Measurements from ENCODE around the gene H1-8.

Gene H1-8

GRCh38 chr3:129530821-129531220, 12.2 kb upstream of the H1-8 start:
- H3K27ac ChIP-seq (ENCODE audit: low read depth, low read length) = no peak overlapping the region
- H4K12ac ChIP-seq (ENCODE audit: low read depth, low read length) = no peak overlapping the region
- no peaks in the 10 kb centered on the region for H3K36me3 ChIP-seq (ENCODE audit: control insufficient read depth in 1 of 2, insufficient read depth in 2 of 2, low read length in 2 of 2)
- WGBS (ENCODE audit: extremely low coverage, insufficient coverage, insufficient read length) = no CpG with 5 or more reads among the region's 13 CpGs
- no peaks in the 10 kb centered on the region for H3K27me3 ChIP-seq (ENCODE audit: insufficient read depth, low read length)
- no peak overlapping the region for H3K4me3 ChIP-seq (ENCODE audit: low read depth, low read length)
- H3K4me1 ChIP-seq (ENCODE audit: control insufficient read depth in 1 of 2, insufficient read depth in 2 of 2, low read length in 2 of 2) = peaks cover 20 to 25% of the 10 kb centered on the region in 2 experiments
- no peaks in the 10 kb centered on the region for H3K79me2 ChIP-seq (ENCODE audit: control insufficient read depth, insufficient read depth, low read length, poor library complexity)
- no peak overlapping the region for H2BK5ac ChIP-seq (ENCODE audit: low read depth, low read length, poor library complexity)
- peak overlapping the region; percentile 13 for H3K14ac ChIP-seq (ENCODE audit: low read length)
- no peak overlapping the region for H3K23ac ChIP-seq (ENCODE audit: low read length)
- H2BK120ac ChIP-seq (ENCODE audit: insufficient read depth, low read length, poor library complexity) = no peak overlapping the region
- peaks cover 3% of the 10 kb centered on the region for H3K9me3 ChIP-seq (ENCODE audit: insufficient read depth, low read depth, low read length)
- no peak overlapping the region for H3K4me2 ChIP-seq (ENCODE audit: low read length)
- no peak overlapping the region for H3K4ac ChIP-seq (ENCODE audit: low read depth, low read length)
- H3K79me1 ChIP-seq (ENCODE audit: low read length) = peaks cover 15% of the 10 kb centered on the region
- peak overlapping the region; percentile 21 for H4K91ac ChIP-seq (ENCODE audit: low read depth, low read length)
- H4K8ac ChIP-seq (ENCODE audit: low read depth, low read length) = no peak overlapping the region
- H3K9ac ChIP-seq (ENCODE audit: low read length) = peak overlapping the region; percentile 38
- peak overlapping the region; percentile 44 for H2BK12ac ChIP-seq (ENCODE audit: low read length)
- peak overlapping the region; percentile 31 for H2AK5ac ChIP-seq (ENCODE audit: low read length)
- no peak overlapping the region for H2AFZ ChIP-seq (ENCODE audit: insufficient read depth, low read length, poor library complexity)
- H3K18ac ChIP-seq (ENCODE audit: low read length) = no peak overlapping the region
- DNase-seq = no peak

- no peak overlapping the region for H3K18ac ChIP-seq (ENCODE audit: low read length)
- H3K9ac ChIP-seq (ENCODE audit: low read length) = no peak overlapping the region
- H3K27me3 ChIP-seq (ENCODE audit: insufficient read depth, low read length) = no peaks in the 10 kb centered on the region
- no peaks in the 10 kb centered on the region for H3K36me3 ChIP-seq (ENCODE audit: control insufficient read depth in 1 of 2, insufficient read depth in 2 of 2, low read length in 2 of 2)
- H4K12ac ChIP-seq (ENCODE audit: low read depth, low read length) = no peak overlapping the region
- no peaks in the 10 kb centered on the region for H3K79me2 ChIP-seq (ENCODE audit: control insufficient read depth, insufficient read depth, low read length, poor library complexity)
- H3K4me1 ChIP-seq (ENCODE audit: control insufficient read depth in 1 of 2, insufficient read depth in 2 of 2, low read length in 2 of 2) = peaks cover 20 to 28% of the 10 kb centered on the region in 2 experiments
- H3K4me2 ChIP-seq (ENCODE audit: low read length) = no peak overlapping the region
- no peak overlapping the region for H3K4ac ChIP-seq (ENCODE audit: low read depth, low read length)
- H2BK5ac ChIP-seq (ENCODE audit: low read depth, low read length, poor library complexity) = no peak overlapping the region
- H3K9me3 ChIP-seq (ENCODE audit: insufficient read depth, low read depth, low read length) = peaks cover 3% of the 10 kb centered on the region
- DNase-seq = no peak
- H3K23ac ChIP-seq (ENCODE audit: low read length) = no peak overlapping the region
- H2AFZ ChIP-seq (ENCODE audit: insufficient read depth, low read length, poor library complexity) = no peak overlapping the region
- peaks cover 15% of the 10 kb centered on the region for H3K79me1 ChIP-seq (ENCODE audit: low read length)
- WGBS (ENCODE audit: extremely low coverage, insufficient coverage, insufficient read length) = no CpG with 5 or more reads among the region's 11 CpGs
- H3K14ac ChIP-seq (ENCODE audit: low read length) = no peak overlapping the region
- no peak overlapping the region for H3K27ac ChIP-seq (ENCODE audit: low read depth, low read length)
- H3K4me3 ChIP-seq (ENCODE audit: low read depth, low read length) = no peak overlapping the region
- H4K8ac ChIP-seq (ENCODE audit: low read depth, low read length) = no peak overlapping the region
- H4K91ac ChIP-seq (ENCODE audit: low read depth, low read length) = no peak overlapping the region
- H2AK5ac ChIP-seq (ENCODE audit: low read length) = no peak overlapping the region
- H2BK12ac ChIP-seq (ENCODE audit: low read length) = no peak overlapping the region
- H2BK120ac ChIP-seq (ENCODE audit: insufficient read depth, low read length, poor library complexity) = no peak overlapping the region
These were observed 11.3 kb upstream of the H1-8 start for GRCh38 chr3:129531699-129532098.

GRCh38 chr3:129532261-129532660, 10.7 kb upstream of the H1-8 start:
- H2AK5ac ChIP-seq (ENCODE audit: low read length) = no peak overlapping the region
- no peak overlapping the region for H2BK12ac ChIP-seq (ENCODE audit: low read length)
- H3K79me1 ChIP-seq (ENCODE audit: low read length) = peaks cover 15% of the 10 kb centered on the region
- H3K4me2 ChIP-seq (ENCODE audit: low read length) = no peak overlapping the region
- H3K79me2 ChIP-seq (ENCODE audit: control insufficient read depth, insufficient read depth, low read length, poor library complexity) = no peaks in the 10 kb centered on the region
- H3K9ac ChIP-seq (ENCODE audit: low read length) = no peak overlapping the region
- H4K12ac ChIP-seq (ENCODE audit: low read depth, low read length) = no peak overlapping the region
- no peak overlapping the region for H3K4me3 ChIP-seq (ENCODE audit: low read depth, low read length)
- H2BK5ac ChIP-seq (ENCODE audit: low read depth, low read length, poor library complexity) = no peak overlapping the region
- H3K36me3 ChIP-seq (ENCODE audit: control insufficient read depth in 1 of 2, insufficient read depth in 2 of 2, low read length in 2 of 2) = no peaks in the 10 kb centered on the region
- H2AFZ ChIP-seq (ENCODE audit: insufficient read depth, low read length, poor library complexity) = no peak overlapping the region
- DNase-seq = no peak
- no peak overlapping the region for H3K27ac ChIP-seq (ENCODE audit: low read depth, low read length)
- H4K8ac ChIP-seq (ENCODE audit: low read depth, low read length) = no peak overlapping the region
- no peak overlapping the region for H3K4ac ChIP-seq (ENCODE audit: low read depth, low read length)
- H3K14ac ChIP-seq (ENCODE audit: low read length) = no peak overlapping the region
- H3K9me3 ChIP-seq (ENCODE audit: insufficient read depth, low read depth, low read length) = peaks cover 3% of the 10 kb centered on the region
- no peak overlapping the region for H3K23ac ChIP-seq (ENCODE audit: low read length)
- H4K91ac ChIP-seq (ENCODE audit: low read depth, low read length) = no peak overlapping the region
- WGBS (ENCODE audit: extremely low coverage, insufficient coverage, insufficient read length) = no CpG with 5 or more reads among the region's 20 CpGs
- H2BK120ac ChIP-seq (ENCODE audit: insufficient read depth, low read length, poor library complexity) = no peak overlapping the region
- no peak overlapping the region for H3K18ac ChIP-seq (ENCODE audit: low read length)
- no peaks in the 10 kb centered on the region for H3K27me3 ChIP-seq (ENCODE audit: insufficient read depth, low read length)
- H3K4me1 ChIP-seq (ENCODE audit: control insufficient read depth in 1 of 2, insufficient read depth in 2 of 2, low read length in 2 of 2) = peaks cover 20 to 28% of the 10 kb centered on the region in 2 experiments

- WGBS (ENCODE audit: extremely low coverage, insufficient coverage, insufficient read length) = no CpG with 5 or more reads among the region's 16 CpGs
- H2BK120ac ChIP-seq (ENCODE audit: insufficient read depth, low read length, poor library complexity) = no peak overlapping the region
- no peak for DNase-seq
- peaks cover 3% of the 10 kb centered on the region for H3K9me3 ChIP-seq (ENCODE audit: insufficient read depth, low read depth, low read length)
- peaks cover 15% of the 10 kb centered on the region for H3K79me1 ChIP-seq (ENCODE audit: low read length)
- H3K4me2 ChIP-seq (ENCODE audit: low read length) = no peak overlapping the region
- H2AK5ac ChIP-seq (ENCODE audit: low read length) = peak overlapping the region; percentile 20
- H3K27me3 ChIP-seq (ENCODE audit: insufficient read depth, low read length) = no peaks in the 10 kb centered on the region
- H3K9ac ChIP-seq (ENCODE audit: low read length) = no peak overlapping the region
- no peak overlapping the region for H3K18ac ChIP-seq (ENCODE audit: low read length)
- H3K23ac ChIP-seq (ENCODE audit: low read length) = no peak overlapping the region
- H3K27ac ChIP-seq (ENCODE audit: low read depth, low read length) = no peak overlapping the region
- H2BK12ac ChIP-seq (ENCODE audit: low read length) = peak overlapping the region; percentile 44
- H3K36me3 ChIP-seq (ENCODE audit: control insufficient read depth in 1 of 2, insufficient read depth in 2 of 2, low read length in 2 of 2) = no peaks in the 10 kb centered on the region
- H3K79me2 ChIP-seq (ENCODE audit: control insufficient read depth, insufficient read depth, low read length, poor library complexity) = no peaks in the 10 kb centered on the region
- peak overlapping the region; percentile 53 for H4K91ac ChIP-seq (ENCODE audit: low read depth, low read length)
- H3K4me3 ChIP-seq (ENCODE audit: low read depth, low read length) = peak overlapping the region; percentile 0
- no peak overlapping the region for H4K8ac ChIP-seq (ENCODE audit: low read depth, low read length)
- H3K4ac ChIP-seq (ENCODE audit: low read depth, low read length) = no peak overlapping the region
- peaks cover 20 to 28% of the 10 kb centered on the region in 2 experiments for H3K4me1 ChIP-seq (ENCODE audit: control insufficient read depth in 1 of 2, insufficient read depth in 2 of 2, low read length in 2 of 2)
- no peak overlapping the region for H2AFZ ChIP-seq (ENCODE audit: insufficient read depth, low read length, poor library complexity)
- H2BK5ac ChIP-seq (ENCODE audit: low read depth, low read length, poor library complexity) = no peak overlapping the region
- no peak overlapping the region for H4K12ac ChIP-seq (ENCODE audit: low read depth, low read length)
- peak overlapping the region; percentile 33 for H3K14ac ChIP-seq (ENCODE audit: low read length)
These were observed 9.6 kb upstream of the H1-8 start for GRCh38 chr3:129533406-129533805.
